ENCODE results near the gene SYNE3.

Gene SYNE3

GRCh38 chr14:95516554-95517181 lies at the start of gene SYNE3:
Gene SYNE3 (minus strand): TSS chr14:95516650. CDS start chr14:95475821, 40,829 bp downstream.
- Histone ChIP-seq H2AFZ (peak within 1 kb of the TSS; percentile 92), H3K9me3 (ENCODE audit: control insufficient read depth, low read length) (no peaks in the 10 kb centered on the region), H3K4me2 (ENCODE audit: low read length) (peak within 1 kb of the TSS; percentile 87), H3K4me1 (peaks cover 15% of the 10 kb centered on the region), H3K27ac (peak within 1 kb of the TSS; percentile 55), H3K4me3 (ENCODE audit: low read depth, low read length) (peak within 1 kb of the TSS; percentile 24), H3K27me3 (ENCODE audit: control insufficient read depth, insufficient read depth, low read length) (no peaks in the 10 kb centered on the region), H3K79me2 (no peaks in the 10 kb centered on the region), H3K9ac (no peak within 1 kb of the TSS), H3K36me3 (ENCODE audit: control insufficient read depth, insufficient read depth, low read length) (no peaks in the 10 kb centered on the region)
- TF ChIP-seq CTCF (IDR thresholded peaks at IDR 0.05): no peak

- H3K79me2 ChIP-seq: no peaks in the 10 kb centered on the region
- no peaks in the 10 kb centered on the region for H3K27me3 ChIP-seq (ENCODE audit: control insufficient read depth, insufficient read depth, low read length)
- no peaks in the 10 kb centered on the region for H3K4me1 ChIP-seq
- H3K4me3 ChIP-seq (ENCODE audit: low read depth, low read length): no peak overlapping the region
- H3K9ac ChIP-seq: no peak overlapping the region
- TF ChIP-seq CTCF (IDR thresholded peaks at IDR 0.05): no peak
- no peak overlapping the region for H3K4me2 ChIP-seq (ENCODE audit: low read length)
- H3K9me3 ChIP-seq (ENCODE audit: control insufficient read depth, low read length): no peaks in the 10 kb centered on the region
- H3K36me3 ChIP-seq (ENCODE audit: control insufficient read depth, insufficient read depth, low read length): no peaks in the 10 kb centered on the region
- H2AFZ ChIP-seq: no peak overlapping the region
- no peak overlapping the region for H3K27ac ChIP-seq
These were observed 47.6 kb upstream of the SYNE3 start for GRCh38 chr14:95564060-95564459.

- no peaks in the 10 kb centered on the region for H3K9me3 ChIP-seq (ENCODE audit: control insufficient read depth, low read length)
- no peak overlapping the region for H3K27ac ChIP-seq
- H3K4me3 ChIP-seq (ENCODE audit: low read depth, low read length): no peak overlapping the region
- H3K79me2 ChIP-seq: no peaks in the 10 kb centered on the region
- TF ChIP-seq CTCF (IDR thresholded peaks at IDR 0.05): no peak
- no peak overlapping the region for H3K4me2 ChIP-seq (ENCODE audit: low read length)
- H3K4me1 ChIP-seq: no peaks in the 10 kb centered on the region
- no peaks in the 10 kb centered on the region for H3K27me3 ChIP-seq (ENCODE audit: control insufficient read depth, insufficient read depth, low read length)
- H2AFZ ChIP-seq: peak overlapping the region; percentile 3
- no peak overlapping the region for H3K9ac ChIP-seq
- no peaks in the 10 kb centered on the region for H3K36me3 ChIP-seq (ENCODE audit: control insufficient read depth, insufficient read depth, low read length)
These were observed 46.6 kb upstream of the SYNE3 start for GRCh38 chr14:95562892-95563685.

GRCh38 chr14:95561001-95561412 lies 44.6 kb upstream of the SYNE3 start:
- H3K27ac ChIP-seq: no peak overlapping the region
- peak; percentile 99 for TF ChIP-seq CTCF (IDR thresholded peaks at IDR 0.05)
- peak overlapping the region; percentile 73 for H2AFZ ChIP-seq
- H3K9me3 ChIP-seq (ENCODE audit: control insufficient read depth, low read length): no peaks in the 10 kb centered on the region
- no peaks in the 10 kb centered on the region for H3K4me1 ChIP-seq
- no peaks in the 10 kb centered on the region for H3K79me2 ChIP-seq
- H3K4me3 ChIP-seq (ENCODE audit: low read depth, low read length): no peak overlapping the region
- no peak overlapping the region for H3K9ac ChIP-seq
- H3K36me3 ChIP-seq (ENCODE audit: control insufficient read depth, insufficient read depth, low read length): no peaks in the 10 kb centered on the region
- no peaks in the 10 kb centered on the region for H3K27me3 ChIP-seq (ENCODE audit: control insufficient read depth, insufficient read depth, low read length)
- no peak overlapping the region for H3K4me2 ChIP-seq (ENCODE audit: low read length)

Measured in parathyroid adenoma (tissue), 2 donors.